HepG2 (cell line): ENCODE results near the gene RNF208. TPM values are rescaled to one million over a fixed set of nuclear protein-coding genes. Genes with fewer than 3 reads are reported as not detected.

ENCODE experiments used
- KDM5A ChIP-seq: fragments of 200-600 bp; sonication (generic); IDR thresholded peaks from 2 replicates; pipeline ENCODE4 v1.7.0; 2018; ENCODE audit warnings: antibody characterized with exemption, mild to moderate bottlenecking, low read length, borderline replicate concordance
- NFYC ChIP-seq: IDR thresholded peaks from 2 replicates; pipeline ENCODE4 v1.6.1; 2016; ENCODE audit warnings: missing genetic modification reagents, missing compliant biosample characterization
- TAF15 ChIP-seq: fragments of 200-400 bp; formaldehyde crosslinking; IDR thresholded peaks from one replicate; pipeline ENCODE4 v1.6.1; 2018; ENCODE audit warnings: mild to moderate bottlenecking, low read depth, low read length; ENCODE audit not compliant: poor library complexity, severe bottlenecking
- ZFP90 ChIP-seq: sonication (generic); formaldehyde crosslinking; IDR thresholded peaks from 2 replicates; pipeline ENCODE4 v1.8.0; 2022; ENCODE audit warnings: missing genetic modification reagents, mild to moderate bottlenecking, inconsistent platforms, borderline replicate concordance
- ZNF333 ChIP-seq: sonication (generic); formaldehyde crosslinking; IDR thresholded peaks from 2 replicates; pipeline ENCODE4 v1.4.0; 2020; ENCODE audit warnings: mild to moderate bottlenecking, missing genetic modification reagents, borderline replicate concordance
- ZNF879 ChIP-seq: sonication (generic); formaldehyde crosslinking; IDR thresholded peaks from 2 replicates; pipeline ENCODE4 v1.8.1; 2023; ENCODE audit warnings: missing genetic modification reagents
- polyA plus RNA-seq, 8 experiments: library from polyadenylated mRNA; depleted of rRNA in 3 of 8; stranded (reverse) in 7 of 8; unstranded in 1 of 8; fragments of >200 nt; fragmentation: Illumina TruSeq in 4 of 8; extraction: Trizol in 4 of 8; gene quantifications; 2 replicates each; pipeline versions ENCODE4 v1.2.1 to v1.2.3, GENCODE V29; 2011 to 2016; ENCODE audit warnings: low read depth in 4 of 8, missing spikeins in 1 of 8, mixed read lengths in 1 of 8; ENCODE audit not compliant: insufficient read depth in 1 of 8
- total RNA-seq, 5 experiments: library from RNA; depleted of rRNA; stranded (reverse); fragments of >200 nt; fragmentation: Illumina TruSeq; extraction: Trizol; gene quantifications; 2 replicates each; pipeline ENCODE4 v1.2.3, GENCODE V29; 2016; ENCODE audit warnings: low read depth in 1 of 5
- TF ChIP-seq, protein P1 (sequence below): sonication (generic); formaldehyde crosslinking; IDR thresholded peaks from one replicate; pipeline ENCODE4 v1.5.1; 2020; ENCODE audit warnings: mild to moderate bottlenecking, missing genetic modification reagents; ENCODE audit errors: not compliant biosample characterization
- TF ChIP-seq, protein P2 (sequence below): sonication (generic); formaldehyde crosslinking; conservative IDR thresholded peaks from 2 replicates; pipeline ENCODE4 v1.8.0; 2022; ENCODE audit warnings: low read depth, missing genetic modification reagents
- TF ChIP-seq, protein P3 (sequence below): sonication (generic); formaldehyde crosslinking; IDR thresholded peaks from 2 replicates; pipeline ENCODE4 v1.4.0; 2020; ENCODE audit warnings: mild to moderate bottlenecking, missing genetic modification reagents

The RNF208 gene
- total and polyA plus RNA-seq, 2 of the 13 experiments (the other 11 are each of a cell fraction or from before 2014, with no cell fraction given), result 1.6 to 2.1 TPM

DNA sequence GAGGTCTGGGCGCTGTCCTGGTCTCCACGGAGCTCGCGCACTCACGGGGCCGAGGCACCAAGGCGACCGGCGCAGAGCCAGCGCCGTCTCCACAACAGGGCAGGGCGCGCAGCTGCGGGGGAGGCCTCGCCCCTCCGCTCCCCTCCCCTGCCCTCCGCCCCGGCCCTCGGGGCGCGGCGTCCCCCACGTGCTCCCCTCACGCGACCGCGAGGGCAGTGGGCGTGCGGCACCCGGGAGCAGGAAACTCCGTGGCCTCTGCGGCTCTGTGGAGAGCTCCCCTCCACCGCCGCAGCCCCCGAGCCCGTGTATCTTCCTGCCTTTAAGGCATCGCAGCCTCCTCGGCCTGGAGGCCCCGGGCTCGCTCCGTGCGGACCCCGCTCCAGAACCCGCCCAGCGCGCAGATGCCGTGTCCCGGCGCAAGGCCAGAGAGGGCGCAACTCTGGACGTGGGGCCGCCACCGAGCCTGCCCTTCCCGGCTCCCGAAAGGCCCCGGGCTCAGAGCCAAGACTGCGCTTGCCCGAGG is 18.3 kb upstream of the RNF208 start (continued):
- TF ChIP-seq, protein P1, sequence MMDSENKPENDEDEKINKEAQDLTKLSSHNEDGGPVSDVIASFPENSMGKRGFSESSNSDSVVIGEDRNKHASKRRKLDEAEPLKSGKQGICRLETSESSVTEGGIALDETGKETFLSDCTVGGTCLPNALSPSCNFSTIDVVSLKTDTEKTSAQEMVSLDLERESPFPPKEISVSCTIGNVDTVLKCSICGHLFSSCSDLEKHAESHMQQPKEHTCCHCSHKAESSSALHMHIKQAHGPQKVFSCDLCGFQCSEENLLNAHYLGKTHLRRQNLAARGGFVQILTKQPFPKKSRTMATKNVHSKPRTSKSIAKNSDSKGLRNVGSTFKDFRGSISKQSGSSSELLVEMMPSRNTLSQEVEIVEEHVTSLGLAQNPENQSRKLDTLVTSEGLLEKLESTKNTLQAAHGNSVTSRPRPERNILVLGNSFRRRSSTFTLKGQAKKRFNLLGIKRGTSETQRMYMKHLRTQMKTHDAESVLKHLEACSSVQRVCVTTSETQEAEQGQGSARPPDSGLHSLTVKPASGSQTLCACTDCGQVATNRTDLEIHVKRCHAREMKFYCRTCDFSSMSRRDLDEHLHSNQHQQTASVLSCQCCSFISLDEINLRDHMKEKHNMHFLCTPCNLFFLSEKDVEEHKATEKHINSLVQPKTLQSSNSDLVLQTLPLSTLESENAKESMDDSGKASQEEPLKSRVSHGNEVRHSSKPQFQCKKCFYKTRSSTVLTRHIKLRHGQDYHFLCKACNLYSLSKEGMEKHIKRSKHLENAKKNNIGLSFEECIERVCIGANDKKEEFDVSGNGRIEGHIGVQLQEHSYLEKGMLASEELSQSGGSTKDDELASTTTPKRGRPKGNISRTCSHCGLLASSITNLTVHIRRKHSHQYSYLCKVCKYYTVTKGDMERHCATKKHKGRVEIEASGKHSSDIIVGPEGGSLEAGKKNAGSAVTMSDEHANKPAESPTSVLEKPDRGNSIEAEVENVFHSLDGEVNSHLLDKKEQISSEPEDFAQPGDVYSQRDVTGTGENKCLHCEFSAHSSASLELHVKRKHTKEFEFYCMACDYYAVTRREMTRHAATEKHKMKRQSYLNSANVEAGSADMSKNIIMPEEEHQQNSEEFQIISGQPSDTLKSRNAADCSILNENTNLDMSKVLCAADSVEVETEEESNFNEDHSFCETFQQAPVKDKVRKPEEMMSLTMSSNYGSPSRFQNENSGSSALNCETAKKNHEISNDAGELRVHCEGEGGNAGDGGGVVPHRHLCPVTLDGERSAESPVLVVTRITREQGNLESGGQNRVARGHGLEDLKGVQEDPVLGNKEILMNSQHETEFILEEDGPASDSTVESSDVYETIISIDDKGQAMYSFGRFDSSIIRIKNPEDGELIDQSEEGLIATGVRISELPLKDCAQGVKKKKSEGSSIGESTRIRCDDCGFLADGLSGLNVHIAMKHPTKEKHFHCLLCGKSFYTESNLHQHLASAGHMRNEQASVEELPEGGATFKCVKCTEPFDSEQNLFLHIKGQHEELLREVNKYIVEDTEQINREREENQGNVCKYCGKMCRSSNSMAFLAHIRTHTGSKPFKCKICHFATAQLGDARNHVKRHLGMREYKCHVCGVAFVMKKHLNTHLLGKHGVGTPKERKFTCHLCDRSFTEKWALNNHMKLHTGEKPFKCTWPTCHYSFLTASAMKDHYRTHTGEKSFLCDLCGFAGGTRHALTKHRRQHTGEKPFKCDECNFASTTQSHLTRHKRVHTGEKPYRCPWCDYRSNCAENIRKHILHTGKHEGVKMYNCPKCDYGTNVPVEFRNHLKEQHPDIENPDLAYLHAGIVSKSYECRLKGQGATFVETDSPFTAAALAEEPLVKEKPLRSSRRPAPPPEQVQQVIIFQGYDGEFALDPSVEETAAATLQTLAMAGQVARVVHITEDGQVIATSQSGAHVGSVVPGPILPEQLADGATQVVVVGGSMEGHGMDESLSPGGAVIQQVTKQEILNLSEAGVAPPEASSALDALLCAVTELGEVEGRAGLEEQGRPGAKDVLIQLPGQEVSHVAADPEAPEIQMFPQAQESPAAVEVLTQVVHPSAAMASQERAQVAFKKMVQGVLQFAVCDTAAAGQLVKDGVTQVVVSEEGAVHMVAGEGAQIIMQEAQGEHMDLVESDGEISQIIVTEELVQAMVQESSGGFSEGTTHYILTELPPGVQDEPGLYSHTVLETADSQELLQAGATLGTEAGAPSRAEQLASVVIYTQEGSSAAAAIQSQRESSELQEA (CRISPR knock-in tag), result peak; percentile 50
- TF ChIP-seq ZNF333 (CRISPR knock-in tag), result peak; percentile 46; the same call in 1 of the 2 replicates
- TF ChIP-seq NFYC (CRISPR knock-in tag), result no peak
- TF ChIP-seq, protein P2, sequence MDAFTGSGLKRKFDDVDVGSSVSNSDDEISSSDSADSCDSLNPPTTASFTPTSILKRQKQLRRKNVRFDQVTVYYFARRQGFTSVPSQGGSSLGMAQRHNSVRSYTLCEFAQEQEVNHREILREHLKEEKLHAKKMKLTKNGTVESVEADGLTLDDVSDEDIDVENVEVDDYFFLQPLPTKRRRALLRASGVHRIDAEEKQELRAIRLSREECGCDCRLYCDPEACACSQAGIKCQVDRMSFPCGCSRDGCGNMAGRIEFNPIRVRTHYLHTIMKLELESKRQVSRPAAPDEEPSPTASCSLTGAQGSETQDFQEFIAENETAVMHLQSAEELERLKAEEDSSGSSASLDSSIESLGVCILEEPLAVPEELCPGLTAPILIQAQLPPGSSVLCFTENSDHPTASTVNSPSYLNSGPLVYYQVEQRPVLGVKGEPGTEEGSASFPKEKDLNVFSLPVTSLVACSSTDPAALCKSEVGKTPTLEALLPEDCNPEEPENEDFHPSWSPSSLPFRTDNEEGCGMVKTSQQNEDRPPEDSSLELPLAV, result no peak
- TF ChIP-seq TAF15, result no peak
- TF ChIP-seq, protein P3, sequence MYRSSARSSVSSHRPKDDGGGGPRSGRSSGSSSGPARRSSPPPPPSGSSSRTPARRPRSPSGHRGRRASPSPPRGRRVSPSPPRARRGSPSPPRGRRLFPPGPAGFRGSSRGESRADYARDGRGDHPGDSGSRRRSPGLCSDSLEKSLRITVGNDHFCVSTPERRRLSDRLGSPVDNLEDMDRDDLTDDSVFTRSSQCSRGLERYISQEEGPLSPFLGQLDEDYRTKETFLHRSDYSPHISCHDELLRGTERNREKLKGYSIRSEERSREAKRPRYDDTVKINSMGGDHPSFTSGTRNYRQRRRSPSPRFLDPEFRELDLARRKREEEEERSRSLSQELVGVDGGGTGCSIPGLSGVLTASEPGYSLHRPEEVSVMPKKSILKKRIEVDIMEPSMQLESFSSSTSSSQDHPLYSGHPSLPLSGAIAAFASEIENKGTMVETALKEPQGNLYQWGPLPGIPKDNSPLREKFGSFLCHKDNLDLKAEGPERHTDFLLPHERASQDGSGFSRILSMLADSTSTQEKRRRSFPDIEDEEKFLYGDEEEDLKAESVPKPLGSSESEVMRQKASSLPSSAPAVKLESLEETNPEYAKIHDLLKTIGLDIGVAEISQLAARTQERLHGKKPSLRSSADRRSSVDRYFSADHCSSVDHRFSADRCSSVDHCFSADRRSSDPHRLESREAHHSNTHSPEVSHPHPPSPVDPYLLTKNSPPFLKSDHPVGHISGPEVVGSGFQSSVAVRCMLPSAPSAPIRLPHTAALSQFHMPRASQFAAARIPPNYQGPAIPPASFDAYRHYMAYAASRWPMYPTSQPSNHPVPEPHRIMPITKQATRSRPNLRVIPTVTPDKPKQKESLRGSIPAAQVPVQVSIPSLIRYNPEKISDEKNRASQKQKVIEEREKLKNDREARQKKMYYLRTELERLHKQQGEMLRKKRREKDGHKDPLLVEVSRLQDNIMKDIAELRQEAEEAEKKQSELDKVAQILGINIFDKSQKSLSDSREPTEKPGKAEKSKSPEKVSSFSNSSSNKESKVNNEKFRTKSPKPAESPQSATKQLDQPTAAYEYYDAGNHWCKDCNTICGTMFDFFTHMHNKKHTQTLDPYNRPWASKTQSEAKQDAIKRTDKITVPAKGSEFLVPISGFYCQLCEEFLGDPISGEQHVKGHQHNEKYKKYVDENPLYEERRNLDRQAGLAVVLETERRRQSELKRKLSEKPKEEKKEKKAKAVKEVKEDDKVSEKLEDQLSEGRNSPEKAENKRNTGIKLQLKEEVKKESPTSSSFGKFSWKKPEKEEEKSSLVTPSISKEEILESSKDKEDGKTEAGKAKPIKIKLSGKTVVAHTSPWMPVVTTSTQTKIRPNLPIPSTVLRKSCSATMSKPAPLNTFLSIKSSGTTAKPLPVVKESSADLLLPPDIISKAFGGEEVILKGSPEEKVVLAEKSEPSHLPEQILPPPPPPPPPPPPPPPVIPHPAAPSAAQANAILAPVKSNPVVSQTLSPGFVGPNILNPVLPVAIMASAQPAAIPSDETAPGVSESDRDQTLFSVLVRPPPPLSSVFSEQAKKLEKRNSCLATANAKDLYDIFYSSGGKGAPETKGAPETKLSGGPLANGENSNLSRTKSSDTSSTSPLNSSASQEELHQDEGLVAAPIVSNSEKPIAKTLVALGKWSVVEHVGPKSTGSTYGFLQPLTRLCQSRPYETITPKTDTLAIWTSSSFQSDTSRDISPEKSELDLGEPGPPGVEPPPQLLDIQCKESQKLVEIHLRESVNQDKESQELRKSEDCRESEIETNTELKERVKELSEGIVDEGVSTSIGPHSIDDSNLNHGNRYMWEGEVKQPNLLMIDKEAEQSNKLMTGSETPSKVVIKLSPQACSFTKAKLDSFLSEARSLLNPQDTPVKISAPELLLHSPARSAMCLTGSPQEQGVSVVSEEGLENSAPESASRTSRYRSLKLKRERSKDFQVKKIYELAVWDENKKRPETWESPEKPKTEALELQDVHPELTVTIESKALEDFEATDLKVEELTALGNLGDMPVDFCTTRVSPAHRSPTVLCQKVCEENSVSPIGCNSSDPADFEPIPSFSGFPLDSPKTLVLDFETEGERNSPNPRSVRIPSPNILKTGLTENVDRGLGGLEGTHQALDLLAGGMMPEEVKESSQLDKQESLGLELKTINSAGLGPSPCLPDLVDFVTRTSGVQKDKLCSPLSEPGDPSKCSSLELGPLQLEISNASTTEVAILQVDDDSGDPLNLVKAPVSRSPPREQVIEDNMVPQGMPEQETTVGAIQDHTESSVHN, result no peak
- 0 out of 2 replicates have a peak, but pooled peaks have one; percentile 36 for TF ChIP-seq KDM5A
- 0 out of 2 replicates have a peak, but pooled peaks have one; percentile 76 for TF ChIP-seq ZFP90 (CRISPR knock-in tag)
- 0 out of 2 replicates have a peak, but pooled peaks have one; percentile 47 for TF ChIP-seq ZNF879 (CRISPR knock-in tag)
